ENCODE results near the gene ALG3. TPM values are rescaled to one million over a fixed set of nuclear protein-coding genes. Genes with fewer than 3 reads are reported as not detected.

ALG3 gene
- polyA plus RNA-seq, 4 donors, result 13.0 to 87.4 (median 32.3) TPM

DNA sequence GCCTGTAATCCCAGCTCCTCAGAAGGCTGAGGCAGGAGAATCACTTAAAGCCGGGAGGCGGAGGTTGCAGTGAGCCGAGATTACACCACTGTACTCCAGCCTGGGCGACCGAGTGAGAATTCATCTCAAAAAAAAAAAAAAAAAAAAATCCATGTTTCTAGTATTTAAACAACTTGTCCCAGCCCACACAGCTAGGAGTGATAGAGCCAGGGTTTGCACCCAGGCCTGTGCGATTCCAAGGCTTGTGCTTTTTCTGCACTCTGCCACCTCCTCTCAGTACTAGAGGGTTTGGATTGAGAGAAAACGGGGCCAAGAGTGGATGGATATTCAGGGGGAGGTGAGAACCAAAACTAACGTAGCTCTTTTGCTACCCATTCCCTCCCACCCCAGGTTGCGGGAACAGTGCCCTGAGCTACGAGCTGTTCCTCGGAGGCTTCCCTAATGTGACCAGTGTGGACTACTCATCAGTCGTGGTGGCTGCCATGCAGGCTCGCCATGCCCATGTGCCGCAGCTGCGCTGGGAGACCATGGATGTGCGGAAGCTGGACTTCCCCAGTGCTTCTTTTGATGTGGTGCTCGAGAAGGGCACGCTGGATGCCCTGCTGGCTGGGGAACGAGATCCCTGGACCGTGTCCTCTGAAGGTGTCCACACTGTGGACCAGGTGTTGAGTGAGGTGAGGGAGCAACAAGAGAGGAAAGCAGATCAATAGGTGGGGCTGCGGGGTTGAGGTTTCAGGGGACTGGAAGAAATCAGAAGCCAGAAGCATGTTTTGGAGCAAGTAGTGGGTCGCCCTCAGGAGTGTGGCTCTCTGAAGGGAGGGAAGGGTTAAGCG, 8.5 kb upstream of the ALG3 start:
- no peak for FAIRE-seq
- WGBS, 3 donors, result 91 to 97% (median 96%) methylated on average over 23 of the region's 23 CpGs

GRCh38 chr3:184255291-184256039, 6.7 kb upstream of the ALG3 start:
- Histone ChIP-seq H3K4me3 (ENCODE audit: low read depth in 1 of 3, low read length in 3 of 3) (no peak overlapping the region), H3K27ac (ENCODE audit: low read depth in 1 of 3, low read length in 2 of 3) (no peak overlapping the region), H3K9me3 (ENCODE audit: control insufficient read depth in 2 of 2, insufficient read depth in 1 of 2, low read depth in 1 of 2, low read length in 1 of 2) (no peaks in the 10 kb centered on the region), H3K27me3 (ENCODE audit: control insufficient read depth in 3 of 3, insufficient read depth in 3 of 3, low read length in 3 of 3) (peaks cover 0 to 20% (median 7%) of the 10 kb centered on the region in 3 donors), H3K36me3 (ENCODE audit: control insufficient read depth in 3 of 3, insufficient read depth in 2 of 3, low read depth in 1 of 3, low read length in 3 of 3) (peaks cover 0 to 16% (median 2%) of the 10 kb centered on the region in 3 donors), H3K4me1 (ENCODE audit: control insufficient read depth in 3 of 3, insufficient read depth in 2 of 3, low read depth in 1 of 3, low read length in 2 of 3) (peaks cover 0 to 5% (median 0%) of the 10 kb centered on the region in 3 donors)
- 93 to 98% (median 95%) methylated on average over 3 of the region's 3 CpGs for WGBS, 3 donors
- FAIRE-seq (no peak), DNase-seq (no peak)

More for the DNA sequence above, 8.5 kb upstream of the ALG3 start:
- Histone ChIP-seq H3K27me3 (ENCODE audit: control insufficient read depth in 3 of 3, insufficient read depth in 3 of 3, low read length in 3 of 3) (peaks cover 0 to 34% (median 13%) of the 10 kb centered on the region in 3 donors), H3K9me3 (ENCODE audit: control insufficient read depth in 2 of 2, insufficient read depth in 1 of 2, low read depth in 1 of 2, low read length in 1 of 2) (no peaks in the 10 kb centered on the region), H3K4me1 (ENCODE audit: control insufficient read depth in 3 of 3, insufficient read depth in 2 of 3, low read depth in 1 of 3, low read length in 2 of 3) (peaks cover 0 to 9% (median 7%) of the 10 kb centered on the region in 3 donors), H3K36me3 (ENCODE audit: control insufficient read depth in 3 of 3, insufficient read depth in 2 of 3, low read depth in 1 of 3, low read length in 3 of 3) (peaks cover 0 to 16% (median 2%) of the 10 kb centered on the region in 3 donors), H3K4me3 (ENCODE audit: low read depth in 1 of 3, low read length in 3 of 3) (no peak overlapping the region), H3K27ac (ENCODE audit: low read depth in 1 of 3, low read length in 2 of 3) (no peak overlapping the region)
- DNase-seq, result no peak

DNA sequence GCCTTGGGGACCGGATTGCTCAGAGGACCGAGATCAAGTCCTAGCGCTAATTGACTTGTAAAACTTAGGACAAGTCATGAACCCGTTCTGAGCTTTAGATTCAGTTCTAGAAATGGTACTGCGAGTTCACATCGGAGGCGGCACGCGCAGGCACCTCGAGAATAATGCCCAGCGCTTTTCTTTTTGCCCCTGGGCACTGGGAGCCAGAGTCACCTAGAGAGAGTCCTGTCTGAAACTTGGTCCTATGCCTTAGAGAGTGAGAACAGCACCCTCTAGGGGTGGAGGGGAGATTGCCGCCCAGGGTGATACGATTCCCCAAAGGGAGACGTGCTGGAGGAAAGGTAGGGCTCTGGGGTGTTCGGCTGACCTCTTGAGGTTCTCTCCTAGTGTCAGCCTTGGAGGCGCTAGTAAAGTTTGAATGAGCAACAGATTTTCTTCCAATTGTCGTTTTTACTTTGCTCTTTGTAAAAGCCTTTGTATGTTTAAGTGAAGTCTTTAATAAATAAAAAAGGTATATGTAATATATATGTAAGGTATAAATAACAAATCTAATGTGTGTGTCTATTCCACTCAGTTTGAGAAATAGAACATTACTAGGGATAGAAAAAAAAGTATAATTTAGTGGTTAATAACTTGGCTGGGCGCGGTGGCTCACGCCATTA, 1.5 kb upstream of the ALG3 start:
- peak overlapping the region in 2 of 3 donors; percentile 71 to 89 for H3K4me3 ChIP-seq (ENCODE audit: low read depth in 1 of 3, low read length in 3 of 3)
- WGBS, 3 donors, result 10 to 13% (median 12%) methylated on average over 20 of the region's 20 CpGs
- H3K36me3 ChIP-seq (ENCODE audit: control insufficient read depth in 3 of 3, insufficient read depth in 2 of 3, low read depth in 1 of 3, low read length in 3 of 3), result peaks cover 0 to 7% (median 3%) of the 10 kb centered on the region in 3 donors
- H3K27ac ChIP-seq (ENCODE audit: low read depth in 1 of 3, low read length in 2 of 3), result peak overlapping the region; percentile 47 to 75 (median 67)
- H3K27me3 ChIP-seq (ENCODE audit: control insufficient read depth in 3 of 3, insufficient read depth in 3 of 3, low read length in 3 of 3), result no peaks in the 10 kb centered on the region
- peaks cover 0 to 2% (median 0%) of the 10 kb centered on the region in 3 donors for H3K4me1 ChIP-seq (ENCODE audit: control insufficient read depth in 3 of 3, insufficient read depth in 2 of 3, low read depth in 1 of 3, low read length in 2 of 3)
- H3K9me3 ChIP-seq (ENCODE audit: control insufficient read depth in 2 of 2, insufficient read depth in 1 of 2, low read depth in 1 of 2, low read length in 1 of 2), result no peaks in the 10 kb centered on the region
- DNase-seq (peak; percentile 94), FAIRE-seq (no peak)

- no peak for FAIRE-seq
- WGBS, 3 donors, result 0% methylated on average over 53 to 54 of the region's 54 CpGs
Observed at GRCh38 chr3:184249412-184250166, 827 bp upstream of the ALG3 start, which contains the start of gene EEF1AKMT4. Gene EEF1AKMT4 (plus strand): TSS chr3:184249672. CDS start chr3:184249695, 23 bp downstream.

DNA sequence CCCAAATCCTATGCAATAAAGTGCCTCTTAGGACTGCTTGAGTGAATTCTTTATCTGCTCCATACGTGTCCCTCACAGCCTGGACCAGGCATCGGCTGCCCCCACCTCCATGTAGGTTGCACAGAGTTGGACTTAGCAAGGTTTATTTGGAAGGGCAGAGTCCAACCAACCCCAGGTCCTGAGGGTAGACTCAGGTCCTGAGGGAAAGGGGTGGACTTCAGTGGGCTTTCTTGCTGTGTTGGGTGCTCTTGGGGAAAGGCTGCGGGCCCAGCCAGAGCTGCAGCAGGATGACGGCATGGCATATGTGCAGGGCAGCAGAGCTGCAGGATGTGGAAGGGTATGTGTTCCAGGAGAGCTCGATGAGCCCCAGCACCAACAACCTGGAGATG, 6.5 kb downstream of the ALG3 start:
- peaks cover 0 to 4% (median 0%) of the 10 kb centered on the region in 3 donors for H3K4me1 ChIP-seq (ENCODE audit: control insufficient read depth in 3 of 3, insufficient read depth in 2 of 3, low read depth in 1 of 3, low read length in 2 of 3)
- FAIRE-seq, result no peak

More at GRCh38 chr3:184249412-184250166, 827 bp upstream of the ALG3 start, which contains the start of gene EEF1AKMT4:
- no peaks in the 10 kb centered on the region for H3K9me3 ChIP-seq (ENCODE audit: control insufficient read depth in 2 of 2, insufficient read depth in 1 of 2, low read depth in 1 of 2, low read length in 1 of 2)
- H3K4me1 ChIP-seq (ENCODE audit: control insufficient read depth in 3 of 3, insufficient read depth in 2 of 3, low read depth in 1 of 3, low read length in 2 of 3), result peaks cover 0 to 2% (median 0%) of the 10 kb centered on the region in 3 donors
- H3K36me3 ChIP-seq (ENCODE audit: control insufficient read depth in 3 of 3, insufficient read depth in 2 of 3, low read depth in 1 of 3, low read length in 3 of 3), result peaks cover 5 to 11% (median 8%) of the 10 kb centered on the region in 3 donors
- no peaks in the 10 kb centered on the region for H3K27me3 ChIP-seq (ENCODE audit: control insufficient read depth in 3 of 3, insufficient read depth in 3 of 3, low read length in 3 of 3)
- H3K27ac ChIP-seq (ENCODE audit: low read depth in 1 of 3, low read length in 2 of 3), result peak within 1 kb of the TSS; percentile 75 to 86 (median 83)
- peak; percentile 97 to 98 for DNase-seq
- peak within 1 kb of the TSS; percentile 53 to 89 (median 71) for H3K4me3 ChIP-seq (ENCODE audit: low read depth in 1 of 3, low read length in 3 of 3)

DNA sequence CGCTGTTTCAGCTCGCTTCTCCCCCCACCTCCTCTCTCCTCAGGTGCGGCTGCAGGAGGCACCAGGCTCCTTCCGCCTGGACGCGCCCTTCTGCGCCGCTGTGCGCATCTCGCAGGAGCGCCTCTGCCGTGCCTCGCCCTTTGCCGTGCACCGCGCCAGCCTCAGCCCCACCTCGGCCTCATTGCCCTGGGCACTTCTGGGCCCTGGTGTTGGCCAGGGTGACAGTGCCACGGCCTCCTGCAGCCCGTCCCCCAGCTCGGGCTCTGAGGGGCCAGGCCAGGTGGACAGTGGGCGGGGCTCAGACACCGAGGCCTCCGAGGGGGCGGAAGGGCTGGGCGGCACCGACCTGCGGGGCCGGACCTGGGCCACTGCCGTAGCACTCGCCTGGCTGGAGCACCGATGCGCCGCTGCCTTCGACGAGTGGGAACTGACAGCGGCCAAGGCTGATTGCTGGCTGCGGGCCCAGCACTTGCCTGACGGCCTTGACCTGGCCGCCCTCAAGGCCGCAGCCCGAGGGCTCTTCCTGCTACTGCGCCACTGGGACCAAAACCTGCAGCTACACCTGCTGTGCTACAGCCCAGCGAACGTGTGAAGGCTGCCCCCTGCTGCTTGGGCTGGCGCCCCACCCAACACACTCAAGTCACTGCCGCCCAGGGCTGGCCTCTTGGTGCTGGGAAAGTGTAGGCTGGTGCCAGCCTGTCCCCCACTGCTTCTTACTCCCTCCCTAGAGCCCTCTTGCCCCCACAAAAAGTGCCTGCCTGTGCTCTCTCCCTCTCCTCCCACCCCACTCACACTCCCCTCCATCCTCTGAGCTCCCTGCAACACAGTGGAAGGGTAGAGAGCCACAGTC, 7.1 kb downstream of the ALG3 start:
- Histone ChIP-seq H3K9me3 (ENCODE audit: control insufficient read depth in 2 of 2, insufficient read depth in 1 of 2, low read depth in 1 of 2, low read length in 1 of 2) (peaks cover 0 to 2% of the 10 kb centered on the region in 2 donors), H3K36me3 (ENCODE audit: control insufficient read depth in 3 of 3, insufficient read depth in 2 of 3, low read depth in 1 of 3, low read length in 3 of 3) (peaks cover 9 to 35% (median 17%) of the 10 kb centered on the region in 3 donors), H3K4me1 (ENCODE audit: control insufficient read depth in 3 of 3, insufficient read depth in 2 of 3, low read depth in 1 of 3, low read length in 2 of 3) (peaks cover 0 to 4% (median 0%) of the 10 kb centered on the region in 3 donors), H3K4me3 (ENCODE audit: low read depth in 1 of 3, low read length in 3 of 3) (peak overlapping the region in 2 of 3 donors; percentile 19 to 25), H3K27me3 (ENCODE audit: control insufficient read depth in 3 of 3, insufficient read depth in 3 of 3, low read length in 3 of 3) (peaks cover 0 to 6% (median 0%) of the 10 kb centered on the region in 3 donors), H3K27ac (ENCODE audit: low read depth in 1 of 3, low read length in 2 of 3) (peak overlapping the region in 1 of 3 donors; percentile 5)
- 9 to 41% (median 27%) methylated on average over 38 to 46 of the region's 46 CpGs for WGBS, 3 donors
- no peak for FAIRE-seq
- DNase-seq, result peak; percentile 75 to 85

More for the DNA sequence above, 6.5 kb downstream of the ALG3 start:
- Histone ChIP-seq H3K27me3 (ENCODE audit: control insufficient read depth in 3 of 3, insufficient read depth in 3 of 3, low read length in 3 of 3) (no peaks in the 10 kb centered on the region), H3K36me3 (ENCODE audit: control insufficient read depth in 3 of 3, insufficient read depth in 2 of 3, low read depth in 1 of 3, low read length in 3 of 3) (peaks cover 9 to 35% (median 17%) of the 10 kb centered on the region in 3 donors), H3K4me3 (ENCODE audit: low read depth in 1 of 3, low read length in 3 of 3) (no peak overlapping the region), H3K9me3 (ENCODE audit: control insufficient read depth in 2 of 2, insufficient read depth in 1 of 2, low read depth in 1 of 2, low read length in 1 of 2) (peaks cover 0 to 2% of the 10 kb centered on the region in 2 donors), H3K27ac (ENCODE audit: low read depth in 1 of 3, low read length in 2 of 3) (peak overlapping the region in 1 of 3 donors; percentile 5)
- DNase-seq, result no peak
- 72 to 80% (median 76%) methylated on average over 5 of the region's 5 CpGs for WGBS, 3 donors

DNA sequence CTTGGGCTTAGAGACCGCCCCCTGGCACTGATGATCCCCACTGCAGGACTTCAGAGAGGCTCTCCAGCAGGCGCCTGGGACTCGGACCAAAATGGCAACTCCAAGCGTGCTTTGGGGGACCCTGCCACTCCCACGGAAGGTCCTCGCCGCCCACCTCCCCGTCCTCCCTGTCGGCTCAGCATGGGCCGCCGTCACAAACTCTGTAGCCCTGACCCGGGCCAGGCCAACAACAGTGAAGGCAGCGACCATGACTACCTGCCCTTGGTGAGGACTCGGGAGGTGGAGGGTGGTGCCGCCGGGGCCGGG, 7.7 kb downstream of the ALG3 start:
- no peak for DNase-seq
- H3K27me3 ChIP-seq (ENCODE audit: control insufficient read depth in 3 of 3, insufficient read depth in 3 of 3, low read length in 3 of 3), result peaks cover 0 to 6% (median 0%) of the 10 kb centered on the region in 3 donors
- H3K9me3 ChIP-seq (ENCODE audit: control insufficient read depth in 2 of 2, insufficient read depth in 1 of 2, low read depth in 1 of 2, low read length in 1 of 2), result peaks cover 0 to 2% of the 10 kb centered on the region in 2 donors
- 15 to 35% (median 24%) methylated on average over 17 of the region's 17 CpGs for WGBS, 3 donors
- no peak for FAIRE-seq
- H3K4me3 ChIP-seq (ENCODE audit: low read depth in 1 of 3, low read length in 3 of 3), result peak overlapping the region in 2 of 3 donors; percentile 19 to 25
- H3K27ac ChIP-seq (ENCODE audit: low read depth in 1 of 3, low read length in 2 of 3), result no peak overlapping the region
- H3K36me3 ChIP-seq (ENCODE audit: control insufficient read depth in 3 of 3, insufficient read depth in 2 of 3, low read depth in 1 of 3, low read length in 3 of 3), result peaks cover 9 to 35% (median 17%) of the 10 kb centered on the region in 3 donors
- peaks cover 0 to 4% (median 0%) of the 10 kb centered on the region in 3 donors for H3K4me1 ChIP-seq (ENCODE audit: control insufficient read depth in 3 of 3, insufficient read depth in 2 of 3, low read depth in 1 of 3, low read length in 2 of 3)

Data from small intestine (tissue), 7 donors.